DOHH2 (cell line): ENCODE results near the gene C3orf18.
"Not testable (repeated sequence)": the region's sequence is repeated elsewhere in the genome, so short reads cannot be mapped to it uniquely, and the experiment has no call there.

Experiments used
- H3F3A ChIP-seq: fragments of 200-600 bp; sonication (generic), shearing (Covaris generic); 2 replicates; pipeline ENCODE4 v1.6.0; 2016; ENCODE audit warnings: antibody characterized with exemption, mild to moderate bottlenecking; ENCODE audit not compliant: control insufficient read depth, insufficient read depth
- H3K27ac ChIP-seq: fragments of 200-600 bp; sonication (generic); 2 replicates; pipeline ENCODE4 v1.5.1; 2014; ENCODE audit warnings: low read depth, mild to moderate bottlenecking, low read length, moderate library complexity
- H3K27me3 ChIP-seq: fragments of 200-600 bp; sonication (generic); 2 replicates; pipeline ENCODE4 v1.6.1; 2014; ENCODE audit warnings: mild to moderate bottlenecking, low read length, mixed read lengths; ENCODE audit not compliant: control insufficient read depth
- H3K36me3 ChIP-seq: fragments of 200-600 bp; sonication (generic); 2 replicates; pipeline ENCODE4 v1.6.1; 2014; ENCODE audit warnings: mild to moderate bottlenecking, low read length, moderate library complexity, mixed read lengths; ENCODE audit not compliant: control insufficient read depth
- H3K4me1 ChIP-seq: fragments of 200-600 bp; sonication (generic); 2 replicates; pipeline ENCODE4 v1.6.1; 2014; ENCODE audit warnings: mild to moderate bottlenecking, low read length, mixed read lengths; ENCODE audit not compliant: control insufficient read depth
- H3K4me2 ChIP-seq: fragments of 200-600 bp; sonication (generic); 2 replicates; pipeline ENCODE4 v1.6.0; 2014; ENCODE audit warnings: mild to moderate bottlenecking, low read length, moderate library complexity
- H3K4me3 ChIP-seq: fragments of 200-600 bp; sonication (generic); 2 replicates; pipeline ENCODE4 v1.5.1; 2014; ENCODE audit warnings: mild to moderate bottlenecking, low read length, mixed read lengths
- H3K79me2 ChIP-seq: fragments of 200-600 bp; sonication (generic); 2 replicates; pipeline ENCODE4 v1.6.1; 2014; ENCODE audit warnings: mild to moderate bottlenecking, low read length, mixed read lengths; ENCODE audit not compliant: control insufficient read depth
- H3K9me2 ChIP-seq: fragments of 200-600 bp; sonication (generic); replicated peaks from 2 replicates; pipeline ENCODE4 v1.6.1; 2014; ENCODE audit warnings: mild to moderate bottlenecking, low read length, mixed read lengths; ENCODE audit not compliant: control insufficient read depth
- H3K9me3 ChIP-seq: fragments of 200-600 bp; sonication (generic); 2 replicates; pipeline ENCODE4 v1.6.1; 2014; ENCODE audit warnings: antibody characterized with exemption, low read length, mixed read lengths; ENCODE audit not compliant: control insufficient read depth, insufficient read depth
- H4K20me1 ChIP-seq: fragments of 200-600 bp; sonication (generic); 2 replicates; pipeline ENCODE4 v1.6.0; 2014; ENCODE audit warnings: low read depth, mild to moderate bottlenecking, antibody characterized with exemption, low read length, moderate library complexity; ENCODE audit not compliant: control insufficient read depth, insufficient read depth
- EZH2phosphoT487 ChIP-seq: fragments of 200-600 bp; sonication (generic); IDR thresholded peaks from 2 replicates; pipeline ENCODE4 v1.6.1; 2017; ENCODE audit warnings: borderline replicate concordance, mild to moderate bottlenecking, antibody characterized with exemption, low read length, moderate library complexity, mixed read lengths
- TF ChIP-seq, protein P1 (sequence below): fragments of 200-600 bp; sonication (generic); IDR thresholded peaks from one replicate; pipeline ENCODE4 v1.5.1; 2014; ENCODE audit warnings: antibody characterized with exemption, mild to moderate bottlenecking, low read depth, low read length; ENCODE audit not compliant: poor library complexity, severe bottlenecking

Gene C3orf18

DNA sequence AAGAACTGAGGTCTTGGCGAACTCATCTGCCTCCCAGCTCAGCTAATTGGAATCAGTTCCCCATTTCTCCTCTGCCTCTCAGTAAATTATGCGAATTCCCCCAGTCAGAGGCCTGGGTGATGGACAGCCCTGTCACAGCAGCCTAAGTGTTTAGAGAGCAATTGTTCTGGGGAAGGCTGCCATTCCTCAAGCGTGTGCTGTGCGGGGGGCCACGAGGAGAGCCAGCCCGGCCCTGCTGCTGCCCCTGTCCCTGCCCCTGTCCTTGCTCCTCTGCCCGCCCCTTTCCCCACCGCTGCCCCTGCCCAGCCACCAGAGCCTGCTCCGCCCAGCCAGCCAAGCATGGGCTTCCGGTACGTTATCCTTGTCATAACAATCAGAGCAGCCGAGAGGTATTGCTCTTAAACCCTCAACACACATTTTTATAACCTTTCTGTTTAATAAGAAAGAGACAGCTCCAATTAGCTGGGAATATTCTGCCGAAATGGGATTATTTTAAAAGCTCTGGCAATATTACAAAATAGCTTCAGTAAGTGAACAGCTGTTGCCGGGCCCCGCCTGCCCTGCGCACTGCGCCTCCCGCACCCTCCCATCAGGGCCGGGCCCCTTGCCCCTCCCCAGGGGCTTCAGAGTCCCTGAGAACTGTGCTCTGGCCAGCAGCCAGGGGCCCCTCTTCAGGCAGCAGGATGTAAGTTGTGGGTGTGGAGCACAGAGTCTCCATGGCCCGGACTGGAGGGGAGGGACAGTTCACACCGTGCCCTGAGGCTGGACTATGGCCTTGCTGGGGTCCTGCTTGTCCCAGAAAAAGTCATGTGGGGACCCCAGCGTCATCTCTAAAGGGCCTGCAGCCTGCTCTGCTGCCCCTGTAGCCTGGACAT lies 51.7 kb downstream of the C3orf18 start:
- no peak overlapping the region for H3K27ac ChIP-seq
- no peaks in the 10 kb centered on the region for H3K36me3 ChIP-seq
- H3K4me3 ChIP-seq, result no peak overlapping the region
- H3K9me2 ChIP-seq, result no peaks in the 10 kb centered on the region
- peaks cover 10% of the 10 kb centered on the region for H3K4me1 ChIP-seq
- H3K79me2 ChIP-seq, result no peaks in the 10 kb centered on the region
- TF ChIP-seq, protein P1, sequence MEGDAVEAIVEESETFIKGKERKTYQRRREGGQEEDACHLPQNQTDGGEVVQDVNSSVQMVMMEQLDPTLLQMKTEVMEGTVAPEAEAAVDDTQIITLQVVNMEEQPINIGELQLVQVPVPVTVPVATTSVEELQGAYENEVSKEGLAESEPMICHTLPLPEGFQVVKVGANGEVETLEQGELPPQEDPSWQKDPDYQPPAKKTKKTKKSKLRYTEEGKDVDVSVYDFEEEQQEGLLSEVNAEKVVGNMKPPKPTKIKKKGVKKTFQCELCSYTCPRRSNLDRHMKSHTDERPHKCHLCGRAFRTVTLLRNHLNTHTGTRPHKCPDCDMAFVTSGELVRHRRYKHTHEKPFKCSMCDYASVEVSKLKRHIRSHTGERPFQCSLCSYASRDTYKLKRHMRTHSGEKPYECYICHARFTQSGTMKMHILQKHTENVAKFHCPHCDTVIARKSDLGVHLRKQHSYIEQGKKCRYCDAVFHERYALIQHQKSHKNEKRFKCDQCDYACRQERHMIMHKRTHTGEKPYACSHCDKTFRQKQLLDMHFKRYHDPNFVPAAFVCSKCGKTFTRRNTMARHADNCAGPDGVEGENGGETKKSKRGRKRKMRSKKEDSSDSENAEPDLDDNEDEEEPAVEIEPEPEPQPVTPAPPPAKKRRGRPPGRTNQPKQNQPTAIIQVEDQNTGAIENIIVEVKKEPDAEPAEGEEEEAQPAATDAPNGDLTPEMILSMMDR, result no peak
- TF ChIP-seq EZH2phosphoT487, result no peak
- H3F3A ChIP-seq, result no peaks in the 10 kb centered on the region
- peaks cover 7% of the 10 kb centered on the region; the same call in 1 of the 2 replicates for H3K27me3 ChIP-seq
- peak overlapping the region; percentile 43 for H3K4me2 ChIP-seq
- H3K9me3 ChIP-seq, result no peaks in the 10 kb centered on the region
- H4K20me1 ChIP-seq, result no peaks in the 10 kb centered on the region

DNA sequence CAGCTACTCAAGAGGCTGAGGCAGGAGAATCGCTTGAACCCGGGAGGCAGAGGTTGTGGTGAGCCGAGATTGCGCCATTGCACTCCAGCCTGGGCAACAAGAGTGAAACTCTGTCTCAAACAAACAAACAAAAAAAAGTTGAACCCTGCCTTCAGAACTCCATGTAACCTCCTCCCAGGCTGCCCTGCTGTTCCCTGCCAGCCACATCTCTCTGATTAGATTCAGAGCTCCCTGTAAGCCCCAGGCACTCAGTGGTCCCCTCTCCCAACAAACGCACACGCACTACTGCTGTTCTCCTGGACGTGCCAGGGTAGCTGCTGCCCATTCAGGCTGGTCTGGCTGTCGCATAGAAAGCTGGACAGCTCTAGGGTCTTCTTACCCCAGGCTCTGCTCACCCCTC lies 54.6 kb downstream of the C3orf18 start:
- not testable (repeated sequence) for H3K4me2 ChIP-seq, H3K27ac ChIP-seq, H3K36me3 ChIP-seq, H3F3A ChIP-seq, H3K79me2 ChIP-seq, H4K20me1 ChIP-seq, H3K9me2 ChIP-seq, H3K9me3 ChIP-seq, H3K4me1 ChIP-seq, H3K4me3 ChIP-seq
- H3K27me3 ChIP-seq, result peaks cover 22% of the 10 kb centered on the region

DNA sequence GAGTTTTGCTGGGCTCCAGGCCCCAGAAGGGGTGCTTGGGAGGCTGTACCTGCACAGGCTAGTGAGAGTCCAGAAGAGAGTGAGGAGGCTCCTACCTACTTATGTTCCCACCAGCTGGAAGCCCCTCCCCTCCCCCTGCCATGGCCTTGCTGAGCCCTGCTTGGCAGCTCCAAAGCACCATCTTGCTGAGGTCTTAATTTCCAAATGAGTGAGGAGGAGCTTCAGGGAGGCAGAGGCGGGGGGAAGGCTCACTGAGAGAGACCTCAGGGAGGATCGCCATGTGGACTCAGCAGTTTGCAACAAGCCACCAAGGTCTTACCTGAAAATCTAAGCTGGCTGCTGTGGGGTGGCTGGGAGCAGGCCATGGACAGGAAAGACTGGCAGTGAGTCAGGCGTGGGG lies 55.4 kb downstream of the C3orf18 start:
- Histone ChIP-seq H3K27me3 (peaks cover 22% of the 10 kb centered on the region), H3K27ac (no peak overlapping the region), H3K9me2 (no peaks in the 10 kb centered on the region), H3K4me1 (peaks cover 10% of the 10 kb centered on the region), H3F3A (no peaks in the 10 kb centered on the region), H3K36me3 (no peaks in the 10 kb centered on the region), H3K79me2 (no peaks in the 10 kb centered on the region), H3K4me3 (no peak overlapping the region), H3K4me2 (no peak overlapping the region), H4K20me1 (no peaks in the 10 kb centered on the region), H3K9me3 (no peaks in the 10 kb centered on the region)
- TF ChIP-seq EZH2phosphoT487, result no peak
- TF ChIP-seq, protein P1, result no peak

DNA sequence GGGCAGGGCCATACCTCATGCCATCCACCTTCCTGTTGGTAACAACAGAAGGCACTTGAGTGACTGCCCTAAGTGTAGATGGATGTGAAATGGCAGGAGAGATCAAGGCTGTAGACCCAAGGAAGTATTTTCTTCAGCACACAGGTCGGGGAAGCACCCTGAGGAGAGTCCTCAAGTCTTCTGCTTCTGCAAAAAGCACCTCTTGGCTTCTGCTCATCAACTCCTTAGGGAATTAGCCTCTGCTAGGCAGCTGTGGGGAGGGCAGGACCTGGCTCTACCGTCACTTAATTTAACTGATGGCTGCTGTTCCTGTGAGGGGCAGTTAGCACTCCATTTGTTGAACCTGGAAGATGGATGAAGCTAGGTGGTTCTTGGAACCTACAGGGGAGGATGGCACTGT lies 57.2 kb downstream of the C3orf18 start:
- Histone ChIP-seq H3K27ac (no peak overlapping the region), H3F3A (no peaks in the 10 kb centered on the region), H3K27me3 (peaks cover 20% of the 10 kb centered on the region), H3K4me3 (no peak overlapping the region), H3K79me2 (no peaks in the 10 kb centered on the region), H3K9me3 (no peaks in the 10 kb centered on the region), H4K20me1 (no peaks in the 10 kb centered on the region), H3K4me2 (no peak overlapping the region), H3K4me1 (peaks cover 2% of the 10 kb centered on the region), H3K36me3 (no peaks in the 10 kb centered on the region), H3K9me2 (no peaks in the 10 kb centered on the region)
- TF ChIP-seq, protein P1, result no peak
- TF ChIP-seq EZH2phosphoT487, result no peak
